Measurements from ENCODE around the gene MINDY4.

MINDY4 gene

DNA sequence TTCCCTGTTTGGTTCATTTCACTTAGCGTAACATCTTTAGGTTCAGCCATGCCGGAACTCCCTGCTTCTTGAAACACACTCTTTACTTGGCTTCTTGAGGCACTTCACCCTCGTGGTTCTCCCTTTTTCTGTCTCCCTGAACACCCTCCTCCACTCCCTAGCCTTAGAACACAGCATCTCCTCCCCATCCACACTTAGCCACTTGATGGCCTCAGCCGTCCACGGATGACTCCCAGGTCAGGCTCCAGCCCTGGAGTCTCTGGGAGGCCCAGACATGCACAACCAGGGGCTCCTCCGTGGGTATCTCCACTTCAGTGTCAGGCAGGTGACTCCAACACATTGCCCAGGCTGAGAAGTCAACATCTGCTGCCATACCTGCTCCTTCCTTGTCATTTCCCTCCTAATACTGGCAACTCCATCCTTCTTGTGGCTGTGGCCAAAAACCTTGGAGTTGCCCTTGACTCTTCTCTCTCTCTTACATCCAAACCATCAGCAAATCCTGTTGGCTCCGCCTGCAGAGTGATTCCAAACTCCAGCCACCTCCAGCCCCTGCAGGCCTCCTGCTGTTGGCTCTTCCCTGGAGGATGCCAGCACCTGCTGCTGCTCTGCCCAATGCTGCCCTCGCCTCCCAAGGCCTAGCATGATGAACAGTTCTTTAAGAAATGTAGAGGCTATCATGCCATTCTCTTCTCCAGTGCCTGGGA is 27.7 kb upstream of the MINDY4 start:
- no peak for DNase-seq

- peak; percentile 14 for DNase-seq
Observed at GRCh38 chr7:30744075-30744417, 27.2 kb upstream of the MINDY4 start.

GRCh38 chr7:30745261-30745941 is 25.8 kb upstream of the MINDY4 start:
- DNase-seq = no peak

- no peak for DNase-seq
Observed at GRCh38 chr7:30750010-30750409, 21.2 kb upstream of the MINDY4 start.

- no peak for DNase-seq
Observed at GRCh38 chr7:30750683-30751650, 20.2 kb upstream of the MINDY4 start.

DNA sequence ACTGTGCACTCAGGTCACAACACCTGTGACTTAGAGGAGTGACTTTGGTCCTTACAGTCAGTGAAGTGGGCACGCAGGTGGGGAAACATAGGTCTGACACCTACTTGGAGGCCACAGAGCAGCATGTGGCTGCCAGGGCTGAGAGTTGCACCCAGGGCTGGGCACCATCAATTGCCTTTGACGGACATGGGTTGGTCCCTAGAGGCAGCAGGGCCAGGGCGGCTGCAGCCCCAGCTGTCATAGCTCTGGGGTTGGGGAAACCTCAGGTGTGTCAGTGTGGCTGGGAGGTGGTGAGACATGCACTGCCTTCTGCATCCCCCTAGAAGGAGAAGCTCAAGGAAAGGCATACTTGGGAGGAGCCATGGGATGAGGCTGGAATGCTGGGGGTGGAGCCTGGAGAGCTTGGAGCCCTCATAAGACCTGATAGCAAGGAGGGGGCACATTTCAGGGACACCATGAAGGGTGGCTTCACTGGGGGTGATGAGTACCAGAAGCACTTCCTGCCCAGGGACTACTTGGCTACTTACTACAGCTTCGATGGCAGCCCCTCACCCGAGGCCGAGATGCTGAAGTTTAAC is 19.4 kb upstream of the MINDY4 start, which contains the start of gene INMT:
INMT (plus strand) TSS at position 440 of the 578 bp plus-strand sequence; CDS start at position 456, 16 bp downstream.
- no peak for DNase-seq

- DNase-seq = no peak
Observed at GRCh38 chr7:30752484-30752883, 18.7 kb upstream of the MINDY4 start.

- no peak for DNase-seq
Observed at GRCh38 chr7:30752979-30753378, 18.2 kb upstream of the MINDY4 start.

- DNase-seq = no peak
Observed at GRCh38 chr7:30754315-30754877, 16.8 kb upstream of the MINDY4 start.

DNA sequence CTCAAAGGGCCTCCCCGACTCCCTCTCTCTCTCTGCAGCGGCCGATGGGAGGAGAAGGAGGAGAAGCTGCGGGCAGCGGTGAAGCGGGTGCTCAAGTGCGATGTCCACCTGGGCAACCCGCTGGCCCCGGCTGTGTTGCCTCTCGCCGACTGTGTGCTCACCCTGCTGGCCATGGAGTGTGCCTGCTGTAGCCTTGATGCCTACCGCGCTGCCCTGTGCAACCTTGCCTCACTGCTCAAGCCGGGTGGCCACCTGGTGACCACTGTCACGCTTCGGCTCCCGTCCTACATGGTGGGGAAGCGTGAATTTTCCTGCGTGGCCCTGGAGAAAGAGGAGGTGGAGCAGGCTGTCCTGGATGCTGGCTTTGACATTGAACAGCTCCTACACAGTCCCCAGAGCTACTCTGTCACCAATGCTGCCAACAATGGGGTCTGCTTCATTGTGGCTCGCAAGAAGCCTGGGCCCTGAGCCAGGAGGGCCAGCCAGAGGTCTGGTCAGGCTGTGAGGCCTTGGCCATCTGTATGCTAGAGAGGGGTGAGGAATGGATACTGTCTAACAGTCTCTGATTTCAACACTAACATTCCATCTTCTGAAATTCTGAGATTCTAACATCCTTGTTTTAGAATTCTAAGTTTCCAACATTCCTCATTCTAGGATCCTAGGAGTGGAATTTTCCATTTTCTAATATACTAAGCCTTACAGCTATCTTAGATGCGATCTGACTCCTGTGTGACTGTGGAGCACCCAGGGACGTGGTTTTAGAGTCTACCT is 15.6 kb upstream of the MINDY4 start:
- no peak for DNase-seq

- no peak for DNase-seq
Observed at GRCh38 chr7:30757342-30757692, 13.9 kb upstream of the MINDY4 start.

DNA sequence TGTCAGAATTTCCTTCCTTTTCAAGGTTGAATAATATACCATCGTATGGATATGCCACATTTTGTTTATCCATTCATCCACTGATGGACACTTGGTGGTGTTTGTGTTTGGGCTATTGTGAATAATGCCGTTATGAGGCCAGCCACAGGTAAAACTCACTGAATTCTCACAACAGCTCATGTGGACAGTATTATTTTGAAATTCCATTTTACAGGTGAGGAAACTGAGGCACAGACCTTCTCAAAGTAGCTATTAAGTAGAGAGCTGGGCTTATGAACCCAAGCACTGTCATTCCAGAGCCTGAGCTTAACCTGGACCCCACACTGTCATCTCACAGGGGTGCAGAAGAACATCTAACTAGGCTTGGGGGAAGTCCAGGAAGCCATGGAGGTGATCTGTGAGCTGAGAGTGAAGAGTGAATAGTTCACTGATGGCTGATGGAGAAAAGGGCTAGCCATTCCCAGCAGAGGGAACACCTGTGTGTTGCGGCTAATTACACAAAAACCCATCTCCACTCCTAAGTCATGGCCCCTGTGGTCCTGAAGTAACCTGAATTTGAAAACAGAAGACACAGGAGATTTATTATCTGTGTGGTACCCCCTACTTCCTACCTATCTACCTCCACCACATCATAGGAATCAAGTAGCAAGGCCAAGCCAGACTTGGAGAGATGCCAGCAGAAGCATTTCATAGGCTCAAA is 10.6 kb upstream of the MINDY4 start:
- no peak for DNase-seq

DNA sequence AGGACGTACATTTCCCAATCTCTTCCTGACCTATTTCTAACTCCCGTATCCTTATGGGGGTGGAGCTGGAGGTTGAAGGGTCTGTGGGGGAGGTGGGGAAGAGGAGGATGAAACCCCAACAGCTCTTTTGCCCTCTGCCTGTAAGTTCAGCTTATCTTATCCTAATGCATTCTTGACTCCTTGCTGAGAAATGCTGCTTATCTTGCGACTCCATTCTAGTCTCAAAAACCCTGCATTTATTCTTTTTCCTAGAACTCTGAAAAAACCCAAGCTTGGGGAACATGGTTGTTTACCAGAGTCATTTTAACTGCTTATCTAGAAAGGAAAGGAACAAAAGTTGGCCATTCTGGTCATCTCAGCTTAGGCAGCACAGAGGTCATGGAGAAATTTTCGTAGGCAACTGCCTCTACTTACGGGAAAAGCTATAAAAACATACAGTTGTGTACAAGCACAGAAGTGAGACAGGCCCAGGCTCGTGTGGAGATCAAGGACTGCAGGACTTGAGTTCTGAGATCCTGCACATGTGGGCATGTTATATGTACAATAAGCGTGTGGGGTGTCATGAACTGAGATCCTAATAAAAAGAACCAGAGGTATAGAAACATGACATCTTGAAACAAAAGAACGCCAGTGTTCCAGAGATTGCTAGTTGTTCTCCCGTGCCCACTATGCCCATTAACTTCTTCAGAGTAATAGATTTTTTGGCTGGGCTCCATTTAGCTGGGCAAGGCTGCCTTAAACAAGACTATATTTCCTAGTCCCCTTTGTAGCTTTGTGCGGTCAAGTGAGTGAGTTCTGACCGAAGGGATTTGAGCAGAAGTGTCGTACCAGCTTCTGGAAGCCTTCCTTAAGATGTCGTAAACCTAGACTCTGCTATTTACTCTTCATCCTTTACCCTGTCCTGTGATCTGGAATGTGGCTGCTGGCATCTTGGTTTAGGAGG is 9.7 kb upstream of the MINDY4 start:
- DNase-seq = no peak

DNA sequence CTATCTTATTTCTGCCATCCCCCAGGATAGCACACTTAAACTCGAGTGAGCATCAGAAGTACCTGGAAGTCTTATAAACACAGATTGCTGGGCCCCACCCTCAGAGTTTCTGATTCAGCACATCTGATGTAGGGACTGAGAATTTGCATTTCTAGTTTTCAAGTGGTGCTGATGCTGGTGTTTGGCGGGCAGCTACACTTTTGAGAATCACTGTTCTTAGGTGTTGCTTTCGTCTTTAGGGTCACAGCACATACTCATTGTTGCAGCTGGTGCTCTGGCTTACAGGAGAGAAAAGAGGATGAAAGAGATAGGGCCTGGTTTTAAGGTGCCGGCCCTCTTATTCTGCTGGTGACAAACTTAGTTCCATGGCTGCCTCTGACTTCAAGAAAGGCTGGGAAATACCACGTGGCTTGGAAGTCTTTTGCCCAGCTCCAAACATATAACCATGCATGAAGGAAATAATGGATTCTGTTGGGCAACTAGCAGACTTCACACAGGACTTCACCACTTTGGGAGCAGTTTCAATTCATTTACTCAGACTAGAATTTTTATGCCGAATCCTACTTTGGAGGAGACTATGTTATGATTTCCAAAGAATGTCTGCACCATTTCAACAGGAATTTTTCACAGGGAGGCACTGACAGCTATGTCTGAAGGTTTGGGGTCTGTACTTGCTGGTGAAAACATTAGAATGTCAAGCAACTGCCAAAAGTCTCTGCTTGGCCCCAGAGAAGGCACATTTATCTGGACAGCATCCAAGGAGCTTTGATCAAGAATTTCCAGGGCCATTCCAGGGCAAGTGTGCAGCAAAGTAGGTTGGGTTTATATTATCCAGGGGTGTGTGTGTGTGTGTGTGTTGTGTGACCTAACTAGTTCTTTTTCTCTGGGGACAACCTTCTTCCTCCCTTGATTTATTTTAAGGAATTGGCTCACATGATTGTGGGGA is 6.9 kb upstream of the MINDY4 start:
- DNase-seq = no peak

GRCh38 chr7:30765408-30765807 is 5.8 kb upstream of the MINDY4 start:
- DNase-seq = no peak

DNA sequence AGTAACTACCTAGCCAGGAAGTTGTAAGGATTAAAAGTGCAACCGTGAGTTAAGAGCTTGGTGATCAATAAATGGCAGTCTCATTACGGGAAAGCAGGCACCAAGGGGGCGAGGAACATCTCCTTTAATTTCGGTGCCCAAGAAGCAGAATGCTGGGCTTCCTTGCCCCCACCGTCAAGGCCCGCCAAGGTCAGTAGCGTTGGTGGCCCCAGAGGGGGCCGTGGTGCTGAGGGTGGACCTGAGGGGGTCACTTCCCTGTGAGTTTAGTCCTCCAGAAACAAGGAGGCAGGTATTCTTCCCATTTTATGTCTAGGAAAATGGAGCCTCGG is 408 bp upstream of the MINDY4 start:
- DNase-seq = no peak

DNA sequence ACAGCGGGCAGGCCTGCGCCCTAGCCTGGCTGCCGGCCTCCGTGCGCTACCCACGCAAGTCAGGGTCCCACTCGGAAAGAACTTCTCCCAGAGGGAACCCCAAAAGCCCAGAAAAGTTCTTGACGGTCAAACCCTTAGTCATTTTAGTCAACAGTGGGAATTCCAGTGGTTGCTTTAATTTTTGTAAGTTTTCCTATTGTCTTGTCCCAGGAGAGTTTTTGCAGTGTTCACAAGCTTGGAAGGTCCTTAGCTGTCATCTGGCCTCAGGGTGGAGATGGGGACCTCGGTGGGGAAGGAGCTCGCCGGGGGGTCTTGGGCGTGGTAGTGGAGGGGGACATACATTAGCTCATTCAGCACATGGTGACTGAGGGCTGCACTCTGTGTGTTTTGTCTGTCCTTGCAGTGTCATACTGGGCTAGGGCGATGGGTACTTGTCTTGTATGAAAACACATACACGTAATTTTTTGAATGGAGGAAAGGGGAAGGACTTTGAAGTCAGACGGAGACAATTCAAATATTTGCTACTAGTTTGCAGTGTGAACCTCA is 736 bp downstream of the MINDY4 start:
- peak; percentile 7 for DNase-seq

DNA sequence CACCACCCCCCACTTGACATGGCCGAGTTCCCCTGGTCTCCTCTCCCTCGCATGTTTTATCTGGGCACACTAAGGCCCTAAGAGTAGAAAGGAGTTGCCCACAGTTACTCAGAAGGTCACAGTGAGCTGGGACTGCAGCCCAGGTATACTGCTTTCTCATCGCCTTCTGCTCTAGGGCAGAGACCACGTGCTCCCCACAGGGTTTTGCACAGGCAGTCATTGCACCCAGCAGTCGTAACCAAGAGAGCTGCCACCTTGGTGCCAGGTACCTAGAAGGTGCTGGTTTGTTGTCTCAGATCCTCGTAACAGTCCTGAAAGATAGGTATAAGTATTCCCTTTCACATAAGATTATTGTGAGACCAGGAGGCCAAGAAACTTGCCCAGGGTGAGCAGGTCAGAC is 1.8 kb downstream of the MINDY4 start:
- DNase-seq = no peak

GRCh38 chr7:30775992-30776391 is 4.8 kb downstream of the MINDY4 start:
- no peak for DNase-seq
